Stimulated activated CD8-positive, alpha-beta memory T cell treated with anti-CD3 and anti-CD28 coated beads, Interleukin-2, amount 100 ng/mL, for 48 hours (primary cell): Measurements from ENCODE around the gene ANKRD16.
"Not testable (repeated sequence)": the region's sequence is repeated elsewhere in the genome, so short reads cannot be mapped to it uniquely, and the experiment has no call there.

Experiments
- DNase-seq, 2 donors: peaks; one replicate each; pipeline ENCODE4 v3.0.0-alpha.2; 2020; ENCODE audit warnings: low read depth in 2 of 2

ANKRD16 gene

GRCh38 chr10:5835446-5836095, 54.1 kb downstream of the ANKRD16 start:
- no peak for DNase-seq

- no peak for DNase-seq
These were observed 55.9 kb downstream of the ANKRD16 start for GRCh38 chr10:5833814-5834213.

GRCh38 chr10:5832946-5833345, 56.7 kb downstream of the ANKRD16 start:
- no peak for DNase-seq

DNA sequence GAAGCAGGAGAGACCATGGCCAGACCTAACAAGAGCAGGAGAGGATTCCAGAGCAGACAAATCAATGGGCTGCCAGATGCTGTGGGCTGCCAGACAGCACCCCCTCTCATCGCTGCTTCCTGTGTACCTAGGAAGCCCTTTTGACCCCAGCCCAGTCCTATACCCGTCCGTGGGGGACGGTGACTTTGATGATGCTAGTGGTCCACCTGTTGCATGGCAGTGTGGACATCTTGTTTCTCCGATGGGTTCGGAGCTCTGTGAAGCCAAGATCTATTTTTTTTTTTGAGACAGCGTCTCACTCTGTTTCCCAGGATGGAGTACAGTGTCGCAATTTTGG, 58.3 kb downstream of the ANKRD16 start:
- DNase-seq, result no peak

DNA sequence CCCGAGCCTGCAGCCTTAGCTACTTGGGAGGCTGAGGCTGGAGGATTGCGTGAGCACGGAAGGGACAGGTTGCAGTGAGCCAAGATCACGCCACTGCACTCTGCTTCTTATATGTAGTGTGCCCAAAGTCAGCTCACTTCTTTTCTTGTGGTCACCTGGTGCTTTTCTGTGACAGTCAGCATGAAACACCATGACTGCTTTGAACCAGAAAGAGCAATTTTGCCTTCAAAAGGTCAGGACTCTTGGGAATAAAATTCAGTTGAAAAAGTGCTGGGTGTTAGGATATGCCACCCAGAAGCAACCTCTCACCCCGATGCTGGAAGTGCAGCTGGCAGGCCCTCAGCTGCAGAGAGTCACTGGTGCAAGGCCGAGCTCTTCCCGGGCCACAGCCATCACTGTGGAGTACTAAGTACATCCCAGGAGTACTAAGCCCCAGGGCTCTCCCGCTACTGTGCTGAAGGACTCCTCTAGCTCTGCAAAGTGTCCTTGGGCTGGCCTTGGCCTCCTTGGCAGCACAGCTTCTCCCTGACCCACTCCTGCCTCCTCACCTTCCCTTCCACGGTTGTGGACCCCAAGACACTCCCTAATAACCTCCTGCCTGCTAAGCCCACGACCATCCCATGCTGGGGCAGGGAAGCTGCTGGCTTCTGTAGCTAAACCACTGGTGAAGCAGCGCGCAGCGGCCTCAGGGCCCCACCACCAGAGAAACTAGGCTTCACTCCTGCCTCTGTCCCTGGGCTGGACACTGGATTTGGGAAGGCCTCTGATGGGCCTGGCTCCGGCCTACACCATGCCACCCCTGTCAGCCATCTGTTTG, 58.9 kb downstream of the ANKRD16 start:
- DNase-seq, result no peak

- no peak for DNase-seq
These were observed 60.4 kb downstream of the ANKRD16 start for GRCh38 chr10:5829267-5829666.

DNA sequence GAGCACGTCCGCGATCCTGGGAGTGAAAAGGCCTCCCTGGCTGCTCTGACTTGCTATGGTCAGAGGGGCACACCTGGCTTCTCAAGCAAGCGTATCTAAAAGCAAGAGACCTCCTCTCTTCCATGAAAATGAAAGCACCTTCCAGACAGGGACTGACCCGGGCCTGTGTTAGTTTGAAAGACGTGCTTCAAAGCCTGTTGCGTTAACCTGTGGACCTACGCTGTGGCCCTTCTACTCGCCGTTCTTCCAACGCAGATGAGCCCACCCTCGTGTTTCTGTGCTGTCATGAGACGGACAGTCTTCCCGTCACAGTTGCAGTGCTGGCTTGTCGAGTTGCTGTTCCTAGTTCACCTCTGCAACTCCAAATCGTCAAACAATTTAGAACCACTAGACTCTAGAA, 61.0 kb downstream of the ANKRD16 start:
- no peak for DNase-seq

- DNase-seq, result no peak
These were observed 61.9 kb downstream of the ANKRD16 start for GRCh38 chr10:5827841-5828240.

DNA sequence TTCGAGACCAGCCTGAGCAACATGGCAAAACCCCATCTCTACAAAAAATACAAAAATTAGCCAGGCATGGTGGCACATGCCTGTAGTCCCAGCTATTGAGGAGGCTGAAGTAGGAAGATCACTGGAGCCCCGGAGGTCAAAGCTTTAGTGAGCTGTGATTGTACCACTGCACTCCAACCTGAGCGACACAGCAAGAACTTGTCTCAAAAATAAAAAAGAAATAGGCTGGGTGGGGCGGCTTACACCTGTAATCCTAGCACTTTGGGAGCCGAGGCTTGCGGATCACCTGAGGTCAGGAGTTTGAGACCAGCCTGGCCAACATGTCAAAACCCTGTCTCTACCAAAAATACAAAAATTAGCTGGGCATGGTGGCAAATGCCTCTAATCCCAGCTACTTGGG, 63.2 kb downstream of the ANKRD16 start:
- DNase-seq, result not testable (repeated sequence)

- no peak for DNase-seq
These were observed 70.8 kb downstream of the ANKRD16 start for GRCh38 chr10:5818894-5819293.

DNA sequence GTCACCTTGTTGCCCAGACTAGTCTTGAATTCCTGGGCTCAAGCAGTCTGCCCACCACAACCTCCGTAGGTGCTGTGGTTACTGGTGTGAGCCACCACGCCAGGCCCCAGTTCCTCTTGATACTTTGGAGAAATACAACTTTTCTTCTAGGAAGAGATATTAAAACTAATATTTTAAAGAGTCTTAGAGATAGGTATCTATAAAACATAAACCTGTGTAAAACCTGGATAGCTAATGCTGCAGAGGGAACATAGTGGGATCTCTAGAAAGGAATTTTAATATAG, 71.7 kb downstream of the ANKRD16 start:
- DNase-seq, result no peak

DNA sequence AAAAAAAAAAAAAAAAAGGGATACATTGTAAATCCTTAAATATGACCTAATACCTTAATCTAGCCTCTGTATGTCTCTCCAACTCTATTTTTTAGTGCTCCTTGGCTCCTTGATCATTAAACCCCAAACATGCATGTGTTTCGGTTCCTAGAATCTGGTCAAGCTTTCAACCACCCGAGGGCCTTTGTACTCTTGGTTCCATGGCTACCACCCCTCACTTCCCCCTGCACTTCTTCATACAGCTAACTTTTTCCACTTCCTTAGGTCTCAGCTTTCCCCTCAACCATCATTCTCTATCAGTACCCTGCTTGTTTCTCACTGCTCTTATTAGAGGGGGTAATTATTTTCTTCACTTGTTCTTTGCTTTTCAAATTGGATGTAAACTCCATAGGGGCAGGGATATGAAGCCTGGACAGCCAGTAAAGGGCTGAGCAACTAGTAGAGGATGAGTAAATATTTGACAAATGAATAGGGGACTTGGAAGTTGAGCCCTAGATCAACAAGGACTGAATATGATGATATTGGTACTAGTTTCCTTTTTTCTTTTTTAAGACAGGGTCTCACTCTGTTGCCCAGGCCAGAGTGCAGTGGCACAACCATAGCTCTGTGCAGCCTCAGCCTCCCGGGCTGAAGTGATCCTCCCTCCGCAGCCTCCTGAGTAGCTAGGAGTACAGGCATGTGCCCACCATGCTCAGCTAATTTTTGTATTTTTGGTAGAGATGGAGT, 72.2 kb downstream of the ANKRD16 start:
- no peak for DNase-seq

DNA sequence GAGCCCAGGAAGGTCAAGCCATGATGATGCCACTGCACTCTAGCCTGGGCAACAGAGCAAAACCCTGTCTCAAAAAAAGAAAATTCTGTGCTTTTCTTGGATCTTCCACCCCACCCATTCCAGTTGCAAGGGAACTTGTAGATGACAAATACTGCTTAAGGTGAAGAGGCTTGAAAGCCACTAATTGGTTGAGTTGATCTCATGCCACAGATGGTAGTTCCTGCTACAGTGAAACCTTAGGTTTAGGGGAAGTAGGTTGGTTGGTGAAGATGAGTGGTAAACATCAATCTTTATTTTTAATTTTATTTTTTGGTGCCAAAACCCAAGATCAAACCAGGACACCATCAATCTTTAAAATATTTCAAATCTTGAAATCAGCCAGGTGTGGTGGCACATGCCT, 73.5 kb downstream of the ANKRD16 start:
- DNase-seq, result no peak

DNA sequence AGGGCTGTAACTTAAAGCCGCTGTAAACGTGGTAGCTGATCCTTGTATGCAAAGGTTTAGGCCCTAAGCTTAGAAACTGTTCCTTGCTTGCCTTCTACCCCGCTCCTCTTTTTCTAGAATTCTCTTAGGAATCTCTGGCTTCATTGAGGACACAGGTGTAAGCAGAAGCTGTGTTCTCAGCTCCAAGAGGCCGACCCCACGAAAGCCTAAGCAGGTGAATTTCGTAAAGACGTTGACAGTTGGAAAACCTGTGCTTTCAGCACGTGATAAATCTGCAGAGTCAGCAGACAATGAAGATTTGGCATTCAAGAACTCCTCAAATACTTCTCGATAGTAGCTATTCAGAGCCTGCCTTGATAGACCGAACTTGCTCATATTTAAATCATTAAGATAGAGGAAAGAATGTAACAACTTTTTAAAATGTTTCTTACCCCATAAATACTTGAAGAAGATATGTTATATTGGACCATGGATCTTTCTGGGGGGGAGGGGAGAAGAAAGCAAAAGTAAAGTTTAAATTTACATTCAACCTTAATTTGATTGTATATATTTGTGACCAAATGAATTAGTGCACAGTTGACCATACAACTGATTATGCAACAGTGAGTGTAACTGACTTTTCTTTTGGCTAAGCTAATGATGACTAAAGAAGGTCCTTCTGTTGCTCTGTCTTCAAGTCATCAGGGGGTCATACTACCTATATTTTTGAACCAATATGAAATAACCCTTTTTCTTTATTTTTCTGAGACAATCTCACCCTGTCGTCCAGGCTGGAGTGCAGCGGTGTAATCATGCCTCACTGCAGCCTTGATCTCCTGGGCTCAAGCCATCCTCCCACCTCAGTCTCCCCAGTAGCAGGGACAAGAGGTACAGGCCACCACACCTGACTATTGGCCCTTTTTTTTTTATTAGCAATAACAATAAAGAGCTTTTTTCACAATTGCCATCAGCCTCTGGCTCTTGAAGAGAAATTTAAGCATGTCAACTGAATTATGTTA, 75.3 kb downstream of the ANKRD16 start:
- DNase-seq, result no peak

GRCh38 chr10:5813341-5814109, 76.2 kb downstream of the ANKRD16 start, which contains the start of gene GDI2:
Gene GDI2, minus strand, starts transcription at chr10:5813434. Its CDS starts 176 bp downstream, at chr10:5813258.
- peak; percentile 91 to 92 for DNase-seq

DNA sequence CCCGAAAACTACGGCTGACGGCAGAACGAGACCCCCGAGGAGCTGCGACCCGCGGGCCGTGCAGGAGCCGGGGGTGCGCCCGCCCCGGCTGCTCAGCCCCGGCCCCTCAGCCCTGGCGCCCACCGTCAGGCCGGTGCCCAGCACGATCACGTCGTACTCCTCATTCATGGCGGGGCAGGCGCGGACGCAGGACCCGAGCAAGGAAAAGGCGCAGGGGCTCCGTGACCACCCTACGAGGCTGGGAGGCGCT, 76.7 kb downstream of the ANKRD16 start:
- no peak for DNase-seq

GRCh38 chr10:5812283-5813090, 77.2 kb downstream of the ANKRD16 start:
- peak; percentile 27 to 36 for DNase-seq
